ENCODE results near the gene RALGPS2. TPM values are rescaled to one million over a fixed set of nuclear protein-coding genes. Genes with fewer than 3 reads are reported as not detected.

RALGPS2 gene
- total and polyA plus RNA-seq, 2 experiments from 2014 or later = 18.1 to 49.6 TPM

DNA sequence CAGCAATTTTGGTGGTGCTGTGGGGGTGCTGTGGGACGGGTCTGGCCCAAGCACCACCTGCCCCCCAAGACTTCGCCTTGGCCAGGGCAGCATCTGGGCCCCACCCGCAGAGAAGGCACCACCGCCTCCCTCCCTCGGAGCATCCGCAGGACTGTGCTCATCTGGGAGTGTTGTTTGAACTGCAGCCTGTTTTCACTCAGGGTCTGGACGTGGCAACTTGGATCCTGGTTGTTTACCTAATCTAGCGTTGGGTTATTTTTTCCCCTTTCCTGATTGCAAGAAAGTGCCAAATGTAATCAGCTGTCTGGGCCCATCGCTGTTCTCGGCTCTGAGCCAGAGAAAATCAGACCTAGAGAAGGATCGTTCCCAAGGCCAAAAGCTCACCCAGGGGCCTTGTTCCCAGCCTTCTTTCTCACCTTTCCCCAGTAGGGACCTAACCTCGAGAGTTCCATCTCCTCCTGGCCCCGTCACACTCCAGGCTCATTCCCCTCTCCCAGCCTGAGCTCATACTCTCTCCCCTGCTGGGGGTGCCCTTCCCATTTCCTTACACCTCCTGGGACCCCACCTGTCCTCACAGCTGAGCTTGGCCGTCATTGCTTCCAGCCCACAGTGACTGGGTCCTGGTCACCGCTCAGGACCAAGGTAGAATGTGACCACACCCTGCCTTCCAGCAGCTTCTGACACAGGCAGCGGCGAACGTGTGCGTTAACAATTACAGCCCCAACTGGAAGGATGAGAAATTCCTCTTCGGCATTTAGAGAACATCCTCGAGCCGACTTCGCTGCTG is 228.7 kb downstream of the RALGPS2 start:
- Histone ChIP-seq H4K20me1 (ENCODE audit: insufficient read depth) (no peaks in the 10 kb centered on the region), H3K27ac (no peak overlapping the region), H3K27me3 (replicated peaks; ENCODE audit: insufficient read depth) (no peaks in the 10 kb centered on the region), H3K9ac (no peak overlapping the region), H2AFZ (peak overlapping the region; percentile 46), H3K4me2 (ENCODE audit: unreplicated experiment) (no peak overlapping the region), H3F3A (ENCODE audit: insufficient read depth) (0 out of 2 replicates have a peak, but pooled peaks cover 5% of the 10 kb centered on the region), H3K79me2 (ENCODE audit: insufficient read depth) (no peaks in the 10 kb centered on the region), H3K4me3 (peak overlapping the region; percentile 16; the same call in 1 of the 2 replicates), H3K4me1 (ENCODE audit: insufficient read depth) (peaks cover 4% of the 10 kb centered on the region; the same call in 1 of the 2 replicates), H3K36me3 (ENCODE audit: low read depth) (no peaks in the 10 kb centered on the region), H3K9me2 (ENCODE audit: insufficient read depth) (no peaks in the 10 kb centered on the region), H3K9me3 (ENCODE audit: low read depth) (no peaks in the 10 kb centered on the region)
- in situ Hi-C loops (cut with MboI) = no loop called here
- WGBS, 2 experiments (ENCODE audit: low coverage in 1 of 2, low lambda C conversion rate in 2 of 2, missing lambda C conversion rate in 2 of 2) = 33 to 46% methylated on average over 20 to 23 of the region's 23 CpGs
- no peak for DNase-seq
- TF ChIP-seq EZH2phosphoT487 (IDR thresholded peaks at IDR 0.05; ENCODE audit: insufficient read depth, low read depth) (no peak), EZH2 (IDR thresholded peaks at IDR 0.05; ENCODE audit: insufficient read depth, poor library complexity, severe bottlenecking) (no peak)

DNA sequence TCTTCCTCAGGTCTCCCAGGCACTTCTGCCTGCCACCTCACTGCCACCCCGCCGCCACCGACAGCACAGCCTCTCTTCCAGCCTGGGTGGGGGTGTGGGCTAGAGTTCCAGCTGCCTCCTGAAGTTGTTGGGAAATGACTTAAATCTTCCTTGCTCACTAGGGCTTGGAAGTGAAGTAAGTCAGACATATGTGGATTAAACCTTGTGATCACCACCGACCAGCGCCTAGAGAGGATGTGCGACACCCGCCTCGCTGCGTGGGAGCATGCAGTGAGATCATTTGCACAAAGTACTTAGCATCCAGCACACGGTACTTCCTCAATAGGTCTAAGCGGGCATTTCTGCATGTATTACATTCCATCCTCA is 229.3 kb downstream of the RALGPS2 start:
- peak; percentile 57 for DNase-seq
- Histone ChIP-seq H3K4me1 (ENCODE audit: insufficient read depth) (peaks cover 4% of the 10 kb centered on the region; the same call in 1 of the 2 replicates), H3K27me3 (replicated peaks; ENCODE audit: insufficient read depth) (no peaks in the 10 kb centered on the region), H4K20me1 (ENCODE audit: insufficient read depth) (no peaks in the 10 kb centered on the region), H3F3A (ENCODE audit: insufficient read depth) (0 out of 2 replicates have a peak, but pooled peaks cover 5% of the 10 kb centered on the region), H2AFZ (peak overlapping the region; percentile 46), H3K4me3 (peak overlapping the region; percentile 16; the same call in 1 of the 2 replicates), H3K9me3 (ENCODE audit: low read depth) (no peaks in the 10 kb centered on the region), H3K79me2 (ENCODE audit: insufficient read depth) (no peaks in the 10 kb centered on the region), H3K27ac (no peak overlapping the region), H3K4me2 (ENCODE audit: unreplicated experiment) (no peak overlapping the region), H3K9me2 (ENCODE audit: insufficient read depth) (no peaks in the 10 kb centered on the region), H3K36me3 (ENCODE audit: low read depth) (no peaks in the 10 kb centered on the region), H3K9ac (no peak overlapping the region)
- in situ Hi-C loops (cut with MboI) = no loop called here
- TF ChIP-seq EZH2phosphoT487 (IDR thresholded peaks at IDR 0.05; ENCODE audit: insufficient read depth, low read depth) = no peak
- TF ChIP-seq EZH2 (IDR thresholded peaks at IDR 0.05; ENCODE audit: insufficient read depth, poor library complexity, severe bottlenecking) = no peak
- 38 to 48% methylated on average over 10 to 11 of the region's 11 CpGs for WGBS, 2 experiments (ENCODE audit: low coverage in 1 of 2, low lambda C conversion rate in 2 of 2, missing lambda C conversion rate in 2 of 2)

DNA sequence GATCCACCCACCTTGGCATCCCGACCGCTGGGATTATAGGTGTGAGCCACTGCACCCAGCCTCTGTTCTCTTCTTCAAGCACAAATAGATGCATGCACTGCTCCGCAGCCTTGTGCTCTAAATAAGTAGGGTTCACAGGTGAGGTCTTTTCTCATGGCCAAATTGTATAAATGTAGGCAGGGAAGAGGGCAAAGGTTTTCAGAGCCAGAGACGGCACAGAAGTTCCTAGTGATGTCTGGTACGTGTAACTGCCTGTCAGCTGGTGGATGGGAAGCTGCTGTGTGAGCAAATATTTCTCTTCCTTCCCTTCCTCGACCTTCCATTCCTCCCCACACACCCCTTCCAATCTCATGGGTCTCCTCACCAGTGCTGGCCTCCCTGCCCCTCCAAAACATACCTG is 229.9 kb downstream of the RALGPS2 start:
- WGBS, 2 experiments (ENCODE audit: low coverage in 1 of 2, low lambda C conversion rate in 2 of 2, missing lambda C conversion rate in 2 of 2) = 78 to 79% methylated on average over 6 of the region's 6 CpGs
- Histone ChIP-seq H2AFZ (peak overlapping the region; percentile 46; the same call in 1 of the 2 replicates), H3K79me2 (ENCODE audit: insufficient read depth) (no peaks in the 10 kb centered on the region), H3K27me3 (replicated peaks; ENCODE audit: insufficient read depth) (no peaks in the 10 kb centered on the region), H3K27ac (no peak overlapping the region), H3K36me3 (ENCODE audit: low read depth) (no peaks in the 10 kb centered on the region), H4K20me1 (ENCODE audit: insufficient read depth) (no peaks in the 10 kb centered on the region), H3K4me1 (ENCODE audit: insufficient read depth) (peaks cover 4% of the 10 kb centered on the region; the same call in 1 of the 2 replicates), H3K4me3 (no peak overlapping the region), H3F3A (ENCODE audit: insufficient read depth) (0 out of 2 replicates have a peak, but pooled peaks cover 5% of the 10 kb centered on the region), H3K4me2 (ENCODE audit: unreplicated experiment) (no peak overlapping the region), H3K9me3 (ENCODE audit: low read depth) (no peaks in the 10 kb centered on the region), H3K9me2 (ENCODE audit: insufficient read depth) (no peaks in the 10 kb centered on the region), H3K9ac (no peak overlapping the region)
- TF ChIP-seq EZH2phosphoT487 (IDR thresholded peaks at IDR 0.05; ENCODE audit: insufficient read depth, low read depth) (no peak), EZH2 (IDR thresholded peaks at IDR 0.05; ENCODE audit: insufficient read depth, poor library complexity, severe bottlenecking) (no peak)
- in situ Hi-C loops (cut with MboI) = no loop called here
- no peak for DNase-seq

DNA sequence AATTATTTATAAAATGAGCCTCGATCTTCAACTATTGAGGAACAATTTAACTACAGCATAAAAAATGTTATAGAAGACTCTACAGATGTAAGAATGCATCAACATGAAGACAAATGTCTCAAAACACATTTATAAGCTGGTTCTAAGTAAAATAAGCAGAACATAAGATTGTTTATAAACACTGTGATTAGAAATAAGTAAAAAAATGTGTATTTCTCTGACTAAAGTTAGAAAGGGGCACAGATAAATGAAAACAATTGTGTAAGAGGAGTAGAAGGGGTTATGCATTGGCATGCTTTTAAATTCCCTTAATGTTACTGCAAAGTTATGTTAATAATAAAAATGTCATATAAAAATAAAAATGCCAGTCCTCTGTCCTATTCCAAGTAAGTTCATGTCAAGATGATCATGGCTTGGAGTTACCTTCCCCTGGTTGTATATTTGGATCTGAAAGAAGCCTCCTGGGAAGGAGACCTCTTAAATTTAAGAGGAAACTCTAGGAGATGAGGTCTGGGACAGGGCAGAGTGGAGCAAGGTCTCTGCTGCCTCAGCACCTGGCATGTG is 230.4 kb downstream of the RALGPS2 start:
- Histone ChIP-seq H3K9me3 (ENCODE audit: low read depth) (no peaks in the 10 kb centered on the region), H3K36me3 (ENCODE audit: low read depth) (no peaks in the 10 kb centered on the region), H3K79me2 (ENCODE audit: insufficient read depth) (no peaks in the 10 kb centered on the region), H3K27me3 (replicated peaks; ENCODE audit: insufficient read depth) (no peaks in the 10 kb centered on the region), H3K4me1 (ENCODE audit: insufficient read depth) (peaks cover 4% of the 10 kb centered on the region; the same call in 1 of the 2 replicates), H2AFZ (no peak overlapping the region), H3F3A (ENCODE audit: insufficient read depth) (0 out of 2 replicates have a peak, but pooled peaks cover 2% of the 10 kb centered on the region), H3K4me2 (ENCODE audit: unreplicated experiment) (no peak overlapping the region), H4K20me1 (ENCODE audit: insufficient read depth) (no peaks in the 10 kb centered on the region), H3K9ac (no peak overlapping the region), H3K9me2 (ENCODE audit: insufficient read depth) (no peaks in the 10 kb centered on the region), H3K27ac (no peak overlapping the region), H3K4me3 (no peak overlapping the region)
- DNase-seq = no peak
- TF ChIP-seq EZH2phosphoT487 (IDR thresholded peaks at IDR 0.05; ENCODE audit: insufficient read depth, low read depth) (no peak), EZH2 (IDR thresholded peaks at IDR 0.05; ENCODE audit: insufficient read depth, poor library complexity, severe bottlenecking) (no peak)
- WGBS, 2 experiments (ENCODE audit: low coverage in 1 of 2, low lambda C conversion rate in 2 of 2, missing lambda C conversion rate in 2 of 2) = 13 to 22% methylated on average over 1 of the region's 1 CpG
- in situ Hi-C loops (cut with MboI) = no loop called here
